ENCODE measurements around the gene PRKCE.

Gene PRKCE

GRCh38 chr2:45700407-45701013, 49.0 kb downstream of the PRKCE start:
- no peak for DNase-seq
- TF ChIP-seq, protein P1, sequence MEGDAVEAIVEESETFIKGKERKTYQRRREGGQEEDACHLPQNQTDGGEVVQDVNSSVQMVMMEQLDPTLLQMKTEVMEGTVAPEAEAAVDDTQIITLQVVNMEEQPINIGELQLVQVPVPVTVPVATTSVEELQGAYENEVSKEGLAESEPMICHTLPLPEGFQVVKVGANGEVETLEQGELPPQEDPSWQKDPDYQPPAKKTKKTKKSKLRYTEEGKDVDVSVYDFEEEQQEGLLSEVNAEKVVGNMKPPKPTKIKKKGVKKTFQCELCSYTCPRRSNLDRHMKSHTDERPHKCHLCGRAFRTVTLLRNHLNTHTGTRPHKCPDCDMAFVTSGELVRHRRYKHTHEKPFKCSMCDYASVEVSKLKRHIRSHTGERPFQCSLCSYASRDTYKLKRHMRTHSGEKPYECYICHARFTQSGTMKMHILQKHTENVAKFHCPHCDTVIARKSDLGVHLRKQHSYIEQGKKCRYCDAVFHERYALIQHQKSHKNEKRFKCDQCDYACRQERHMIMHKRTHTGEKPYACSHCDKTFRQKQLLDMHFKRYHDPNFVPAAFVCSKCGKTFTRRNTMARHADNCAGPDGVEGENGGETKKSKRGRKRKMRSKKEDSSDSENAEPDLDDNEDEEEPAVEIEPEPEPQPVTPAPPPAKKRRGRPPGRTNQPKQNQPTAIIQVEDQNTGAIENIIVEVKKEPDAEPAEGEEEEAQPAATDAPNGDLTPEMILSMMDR (IDR thresholded peaks at IDR 0.05; ENCODE audit: low read depth, low read length, missing control alignments) = no peak
- Histone ChIP-seq H3K27ac (no peak overlapping the region), H3K27me3 (replicated peaks) (no peaks in the 10 kb centered on the region), H3K36me3 (replicated peaks) (no peaks in the 10 kb centered on the region), H3K4me3 (ENCODE audit: low read depth, low read length) (no peak overlapping the region)
- in situ Hi-C loops (cut with HindIII; ENCODE audit: low pct_ligation_motif_present, low sequenced_read_pairs) = no loop called here

DNA sequence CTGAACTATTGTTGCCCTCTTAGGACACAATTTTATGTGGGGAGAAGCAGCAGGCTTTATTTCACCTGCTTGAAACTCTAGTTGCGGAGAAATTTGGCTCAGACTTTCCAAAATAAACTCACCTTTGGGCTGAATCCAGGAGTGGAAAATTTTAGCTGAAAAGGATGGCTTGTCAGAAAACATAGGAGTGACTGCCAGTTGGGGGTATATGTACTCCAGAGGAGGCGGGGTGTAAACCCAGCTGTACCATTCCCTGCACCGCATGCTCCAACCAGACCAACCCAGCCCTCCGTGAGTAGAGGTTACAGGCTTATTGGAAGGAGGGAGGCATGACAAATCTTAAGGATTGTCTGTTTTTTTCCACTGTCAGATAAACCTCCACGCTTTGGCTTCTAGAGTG, 53.8 kb downstream of the PRKCE start:
- in situ Hi-C loops (cut with HindIII; ENCODE audit: low pct_ligation_motif_present, low sequenced_read_pairs) = no loop called here
- TF ChIP-seq, protein P1 (IDR thresholded peaks at IDR 0.05; ENCODE audit: low read depth, low read length, missing control alignments) = no peak
- no peak overlapping the region for H3K27ac ChIP-seq
- no peaks in the 10 kb centered on the region for H3K36me3 ChIP-seq (replicated peaks)
- no peaks in the 10 kb centered on the region for H3K27me3 ChIP-seq (replicated peaks)
- DNase-seq = no peak
- H3K4me3 ChIP-seq (ENCODE audit: low read depth, low read length) = no peak overlapping the region

GRCh38 chr2:45706033-45706432, 54.6 kb downstream of the PRKCE start:
- in situ Hi-C loops (cut with HindIII; ENCODE audit: low pct_ligation_motif_present, low sequenced_read_pairs) = no loop called here
- H3K27me3 ChIP-seq (replicated peaks) = no peaks in the 10 kb centered on the region
- no peak overlapping the region for H3K27ac ChIP-seq
- H3K4me3 ChIP-seq (ENCODE audit: low read depth, low read length) = no peak overlapping the region
- H3K36me3 ChIP-seq (replicated peaks) = no peaks in the 10 kb centered on the region
- TF ChIP-seq, protein P1 (IDR thresholded peaks at IDR 0.05; ENCODE audit: low read depth, low read length, missing control alignments) = no peak
- DNase-seq = no peak

DNA sequence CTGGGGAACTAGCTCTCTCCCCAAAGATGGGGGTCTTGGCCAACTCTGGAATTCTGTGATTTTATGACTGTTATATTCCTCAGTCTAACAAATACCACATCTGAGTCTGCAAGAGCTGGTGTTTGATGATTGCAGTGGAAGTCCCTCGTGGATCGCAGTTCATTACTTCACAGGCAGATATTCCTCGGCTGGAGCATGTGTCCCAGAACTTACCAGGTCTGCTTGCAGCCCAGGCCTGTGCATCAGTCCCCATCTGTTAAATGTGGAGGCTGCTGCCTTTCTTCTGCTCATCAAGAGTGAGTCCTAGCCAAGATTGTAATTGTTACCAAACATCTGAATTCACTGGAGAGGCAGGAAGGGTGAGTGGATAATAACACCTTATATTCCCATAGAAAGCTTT, 55.5 kb downstream of the PRKCE start:
- in situ Hi-C loops (cut with HindIII; ENCODE audit: low pct_ligation_motif_present, low sequenced_read_pairs) = no loop called here
- TF ChIP-seq, protein P1 (IDR thresholded peaks at IDR 0.05; ENCODE audit: low read depth, low read length, missing control alignments) = no peak
- H3K4me3 ChIP-seq (ENCODE audit: low read depth, low read length) = no peak overlapping the region

GRCh38 chr2:45707661-45708060, 56.2 kb downstream of the PRKCE start:
- no peaks in the 10 kb centered on the region for H3K36me3 ChIP-seq (replicated peaks)
- TF ChIP-seq, protein P1 (IDR thresholded peaks at IDR 0.05; ENCODE audit: low read depth, low read length, missing control alignments) = no peak
- H3K4me3 ChIP-seq (ENCODE audit: low read depth, low read length) = no peak overlapping the region
- no peak for DNase-seq
- no peaks in the 10 kb centered on the region for H3K27me3 ChIP-seq (replicated peaks)
- no peak overlapping the region for H3K27ac ChIP-seq
- in situ Hi-C loops (cut with HindIII; ENCODE audit: low pct_ligation_motif_present, low sequenced_read_pairs) = no loop called here

More for the DNA sequence above, 55.5 kb downstream of the PRKCE start:
- no peak for DNase-seq
- Histone ChIP-seq H3K36me3 (replicated peaks) (no peaks in the 10 kb centered on the region), H3K27ac (no peak overlapping the region), H3K27me3 (replicated peaks) (no peaks in the 10 kb centered on the region)

- in situ Hi-C loops (cut with HindIII; ENCODE audit: low pct_ligation_motif_present, low sequenced_read_pairs) = no loop called here
- Histone ChIP-seq H3K27ac (no peak overlapping the region), H3K36me3 (replicated peaks) (no peaks in the 10 kb centered on the region), H3K4me3 (ENCODE audit: low read depth, low read length) (no peak overlapping the region), H3K27me3 (replicated peaks) (no peaks in the 10 kb centered on the region)
- no peak for DNase-seq
- TF ChIP-seq, protein P1 (IDR thresholded peaks at IDR 0.05; ENCODE audit: low read depth, low read length, missing control alignments) = no peak
These were observed 57.0 kb downstream of the PRKCE start for GRCh38 chr2:45708501-45708900.
